Vagina (tissue), 2 donors: Measurements from ENCODE around the gene HIPK2.

Source experiments
- CTCF ChIP-seq, 3 experiments: fragments of 450-650 bp in 2 of 3; fragments of 200-600 bp in 1 of 3; sonication (generic) in 1 of 3; IDR thresholded peaks; one replicate each; pipeline ENCODE4 v1.5.1; 2017 to 2019; ENCODE audit warnings: antibody characterized with exemption in 3 of 3, mild to moderate bottlenecking in 2 of 3, moderate library complexity in 2 of 3
- POLR2A ChIP-seq, 2 donors: fragments of 450-650 bp; IDR thresholded peaks; one replicate each; pipeline ENCODE4 v1.6.1; 2017; ENCODE audit warnings: antibody characterized with exemption in 2 of 2, mild to moderate bottlenecking in 2 of 2, moderate library complexity in 2 of 2
- POLR2AphosphoS5 ChIP-seq, 2 donors: sonication (generic); formaldehyde crosslinking; IDR thresholded peaks; one replicate each; pipeline ENCODE4 v1.9.0; 2017; ENCODE audit warnings: antibody characterized with exemption in 2 of 2, mild to moderate bottlenecking in 2 of 2, low read depth in 1 of 2; ENCODE audit not compliant: insufficient read depth in 1 of 2

- TF ChIP-seq CTCF (IDR thresholded peaks at IDR 0.05) (no peak), POLR2A (IDR thresholded peaks at IDR 0.05) (no peak), POLR2AphosphoS5 (IDR thresholded peaks at IDR 0.05; ENCODE audit: insufficient read depth in 1 of 2, low read depth in 1 of 2) (no peak)
These were observed 19.8 kb upstream of the HIPK2 start for GRCh38 chr7:139797607-139798006.
